HCEC 1CT (cell line): Measurements from ENCODE around the gene SGMS2.

Experiments
- DNase-seq: peaks from one replicate; pipeline ENCODE4 v3.0.0-alpha.2; 2017

The SGMS2 gene

GRCh38 chr4:107831140-107831539 lies 6.4 kb downstream of the SGMS2 start:
- DNase-seq: no peak

GRCh38 chr4:107832275-107832807 lies 7.6 kb downstream of the SGMS2 start:
- DNase-seq: no peak

GRCh38 chr4:107834241-107834794 lies 9.6 kb downstream of the SGMS2 start:
- DNase-seq: peak; percentile 6

GRCh38 chr4:107835406-107835805 lies 10.7 kb downstream of the SGMS2 start:
- DNase-seq: peak; percentile 20

- no peak for DNase-seq
Observed at GRCh38 chr4:107837317-107837716, 12.6 kb downstream of the SGMS2 start.

- peak; percentile 49 for DNase-seq
Observed at GRCh38 chr4:107837776-107838618, 13.3 kb downstream of the SGMS2 start.

GRCh38 chr4:107838861-107839565 lies 14.3 kb downstream of the SGMS2 start:
- DNase-seq: peak; percentile 39

GRCh38 chr4:107843391-107843790 lies 18.7 kb downstream of the SGMS2 start:
- DNase-seq: no peak

- no peak for DNase-seq
Observed at GRCh38 chr4:107845681-107846080, 20.9 kb downstream of the SGMS2 start.

- DNase-seq: no peak
Observed at GRCh38 chr4:107850438-107850837, 25.7 kb downstream of the SGMS2 start.

GRCh38 chr4:107853444-107854355 lies 29.0 kb downstream of the SGMS2 start:
- peak; percentile 41 for DNase-seq

GRCh38 chr4:107854356-107855022 lies 29.8 kb downstream of the SGMS2 start:
- DNase-seq: peak; percentile 48

- no peak for DNase-seq
Observed at GRCh38 chr4:107855723-107856122, 31.0 kb downstream of the SGMS2 start.

- DNase-seq: no peak
Observed at GRCh38 chr4:107856901-107857300, 32.2 kb downstream of the SGMS2 start.

GRCh38 chr4:107857741-107858140 lies 33.0 kb downstream of the SGMS2 start:
- no peak for DNase-seq

- no peak for DNase-seq
Observed at GRCh38 chr4:107858158-107858742, 33.5 kb downstream of the SGMS2 start.

- DNase-seq: peak; percentile 68
Observed at GRCh38 chr4:107862658-107863057, 37.9 kb downstream of the SGMS2 start.

GRCh38 chr4:107863416-107863815 lies 38.7 kb downstream of the SGMS2 start:
- DNase-seq: no peak

GRCh38 chr4:107863850-107864371 lies 39.2 kb downstream of the SGMS2 start:
- no peak for DNase-seq

GRCh38 chr4:107866726-107867125 lies 42.0 kb downstream of the SGMS2 start:
- peak; percentile 32 for DNase-seq

- no peak for DNase-seq
Observed at GRCh38 chr4:107870236-107870635, 45.5 kb downstream of the SGMS2 start.
